Activated T-cell treated with anti-CD3 and anti-CD28 coated beads, Interleukin-2, amount 50 U/mL, for 72 hours (primary cell): ENCODE results near the gene C2CD4D. TPM values are rescaled to one million over a fixed set of nuclear protein-coding genes. Genes with fewer than 3 reads are reported as not detected.

ENCODE experiments used
- ATAC-seq, 2 donors: fragments of 150-1000 bp; cut with Tn5 transposase; replicated peaks in 1 of 2; 2 replicates each; pipeline ENCODE4 v1.10.0; 2021; ENCODE audit warnings: moderate library complexity in 2 of 2, mild to moderate bottlenecking in 1 of 2
- DNase-seq, 2 donors: peaks; one replicate each; pipeline ENCODE4 v3.0.0; 2021 to 2022; ENCODE audit warnings: mixed read lengths in 1 of 2
- H3K27ac Mint-ChIP-seq: one replicate; pipeline ENCODE4 v1.8.0; 2022; ENCODE audit warnings: mild to moderate bottlenecking, moderate library complexity, mixed read lengths
- H3K27me3 Mint-ChIP-seq: one replicate; pipeline ENCODE4 v1.8.0; 2022; ENCODE audit warnings: low read depth, mixed read lengths
- H3K36me3 Mint-ChIP-seq, 2 donors: one replicate each; pipeline ENCODE4 v1.8.0; 2022; ENCODE audit warnings: mixed read lengths in 2 of 2, mild to moderate bottlenecking in 1 of 2; ENCODE audit not compliant: insufficient read depth in 2 of 2
- H3K4me1 Mint-ChIP-seq: one replicate; pipeline ENCODE4 v1.8.0; 2022; ENCODE audit warnings: low read depth, mixed read lengths
- H3K4me3 Mint-ChIP-seq, 2 donors: one replicate each; pipeline ENCODE4 v1.8.0; 2022; ENCODE audit warnings: mild to moderate bottlenecking in 2 of 2, mixed read lengths in 2 of 2, moderate library complexity in 2 of 2
- H3K9me3 Mint-ChIP-seq, 2 donors: one replicate each; pipeline ENCODE4 v1.8.0; 2022; ENCODE audit warnings: mixed read lengths in 2 of 2
- total RNA-seq, 2 donors: library from RNA; stranded (reverse); gene quantifications; one replicate each; pipeline ENCODE4 v1.2.3, GENCODE V29; 2022

Gene C2CD4D
- total RNA-seq, 2 donors from 2014 or later: 2.1 to 4.4 TPM

DNA sequence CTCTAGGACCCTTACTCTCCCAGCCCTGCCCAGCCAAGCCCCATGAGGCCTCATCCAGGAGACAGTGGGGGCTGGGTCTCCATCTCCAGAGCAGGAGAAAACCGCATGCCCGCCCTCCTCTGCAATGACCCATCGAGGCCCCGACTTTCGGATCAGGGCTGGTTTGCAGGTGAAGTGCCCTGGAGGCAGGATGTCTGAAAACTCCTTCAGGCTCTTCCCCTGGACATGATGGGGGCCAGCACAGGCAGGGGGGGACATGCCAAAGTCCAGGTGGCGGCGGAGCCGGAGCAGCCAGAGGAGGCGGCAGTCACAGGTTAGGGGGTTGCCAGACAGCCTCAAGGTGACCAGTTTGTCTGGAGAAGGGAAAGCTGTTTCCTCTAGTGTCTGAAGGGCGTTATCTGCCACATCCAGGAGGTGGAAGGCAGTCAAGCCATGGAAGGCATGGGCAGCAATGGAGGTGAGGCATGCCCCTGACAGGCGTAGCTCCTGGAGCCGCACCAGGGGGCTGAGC is 38.3 kb downstream of the C2CD4D start:
- DNase-seq (no peak), ATAC-seq (no peak)
- H3K4me3 Mint-ChIP-seq: no peak overlapping the region
- peaks cover 7% of the 10 kb centered on the region for H3K4me1 Mint-ChIP-seq
- H3K27ac Mint-ChIP-seq: no peak overlapping the region
- peaks cover 6% of the 10 kb centered on the region for H3K27me3 Mint-ChIP-seq
- H3K36me3 Mint-ChIP-seq: no peaks in the 10 kb centered on the region
- H3K9me3 Mint-ChIP-seq: no peaks in the 10 kb centered on the region

- Mint-ChIP-seq H3K4me1 (peaks cover 7% of the 10 kb centered on the region), H3K27me3 (peaks cover 6% of the 10 kb centered on the region), H3K9me3 (no peaks in the 10 kb centered on the region), H3K4me3 (no peak overlapping the region), H3K36me3 (no peaks in the 10 kb centered on the region), H3K27ac (no peak overlapping the region)
- ATAC-seq: no peak
- no peak for DNase-seq
Measured at GRCh38 chr1:151800830-151801229, 38.8 kb downstream of the C2CD4D start.

- no peak overlapping the region for H3K27ac Mint-ChIP-seq
- H3K36me3 Mint-ChIP-seq: no peaks in the 10 kb centered on the region
- H3K27me3 Mint-ChIP-seq: peaks cover 6% of the 10 kb centered on the region
- H3K4me3 Mint-ChIP-seq: no peak overlapping the region
- no peak for DNase-seq
- H3K9me3 Mint-ChIP-seq: no peaks in the 10 kb centered on the region
- H3K4me1 Mint-ChIP-seq: peaks cover 7% of the 10 kb centered on the region
- ATAC-seq: no peak
Measured at GRCh38 chr1:151799179-151800022, 40.2 kb downstream of the C2CD4D start.

GRCh38 chr1:151798571-151798970 is 41.0 kb downstream of the C2CD4D start:
- H3K9me3 Mint-ChIP-seq: no peaks in the 10 kb centered on the region
- peak overlapping the region in 1 of 2 donors; percentile 5 for H3K4me3 Mint-ChIP-seq
- no peaks in the 10 kb centered on the region for H3K36me3 Mint-ChIP-seq
- ATAC-seq: no peak
- peaks cover 6% of the 10 kb centered on the region for H3K27me3 Mint-ChIP-seq
- no peak overlapping the region for H3K27ac Mint-ChIP-seq
- no peak for DNase-seq
- peaks cover 7% of the 10 kb centered on the region for H3K4me1 Mint-ChIP-seq

- peak overlapping the region; percentile 80 for H3K27ac Mint-ChIP-seq
- ATAC-seq: peak in 1 of 2 donors; percentile 10
- H3K27me3 Mint-ChIP-seq: no peaks in the 10 kb centered on the region
- DNase-seq: peak; percentile 18 to 32
- no peaks in the 10 kb centered on the region for H3K9me3 Mint-ChIP-seq
- peaks cover 36% of the 10 kb centered on the region for H3K4me1 Mint-ChIP-seq
- H3K36me3 Mint-ChIP-seq: peaks cover 3 to 4% of the 10 kb centered on the region in 2 donors
- H3K4me3 Mint-ChIP-seq: peak overlapping the region; percentile 96 to 97
Measured at GRCh38 chr1:151790940-151791651, 48.5 kb downstream of the C2CD4D start.

- peak; percentile 96 to 97 for ATAC-seq
- H3K36me3 Mint-ChIP-seq: peaks cover 3 to 4% of the 10 kb centered on the region in 2 donors
- peak within 1 kb of the TSS; percentile 80 for H3K27ac Mint-ChIP-seq
- peaks cover 36% of the 10 kb centered on the region for H3K4me1 Mint-ChIP-seq
- no peaks in the 10 kb centered on the region for H3K27me3 Mint-ChIP-seq
- peak within 1 kb of the TSS; percentile 96 to 97 for H3K4me3 Mint-ChIP-seq
- peak; percentile 99 to 100 for DNase-seq
- H3K9me3 Mint-ChIP-seq: no peaks in the 10 kb centered on the region
Measured at GRCh38 chr1:151790071-151790939, 49.3 kb downstream of the C2CD4D start, which contains the start of gene TDRKH. Gene TDRKH (minus strand): TSS chr1:151790500. CDS start chr1:151783022, 7,478 bp downstream.

Other genes starting within 250 kb of the C2CD4D start
- gene SNX27, start 227.8 kb downstream of the C2CD4D start, total RNA-seq: 10 to 100 TPM; 30.3 to 34.8 TPM
- not detected for gene CELF3, start 123.0 kb downstream of the C2CD4D start, total RNA-seq
- not detected for gene RIIAD1, start 118.3 kb downstream of the C2CD4D start, total RNA-seq
- gene MRPL9, start 76.3 kb downstream of the C2CD4D start, total RNA-seq: 100 to 1,000 TPM; 109 to 135 TPM
- gene TDRKH, start 49.3 kb downstream of the C2CD4D start, total RNA-seq: 10 to 100 TPM; 26.3 to 29.3 TPM
- under 1 TPM; 0.19 to 0.88 TPM for gene LINGO4, start 34.4 kb downstream of the C2CD4D start, total RNA-seq
- gene RORC, start 8.0 kb downstream of the C2CD4D start, total RNA-seq: 10 to 100 TPM in 1 of 2 donors, 1 to 10 TPM in 1; 1.8 to 10.3 TPM
- under 1 TPM in 1 of 2 donors, not detected in 1; 0.25 TPM for gene THEM5, start 13.9 kb upstream of the C2CD4D start, total RNA-seq
- 10 to 100 TPM; 40.5 to 41.5 TPM for gene THEM4, start 69.7 kb upstream of the C2CD4D start, total RNA-seq
- gene S100A10, start 154.0 kb upstream of the C2CD4D start, total RNA-seq: 100 to 1,000 TPM in 1 of 2 donors, 10 to 100 TPM in 1; 76.6 to 138 TPM
- 100 to 1,000 TPM; 252 to 355 TPM for gene S100A11, start 197.2 kb upstream of the C2CD4D start, total RNA-seq
- not detected for gene TCHHL1, start 249.2 kb upstream of the C2CD4D start, total RNA-seq